OCI-LY1 (cell line): ENCODE data around the gene MARK3.

ENCODE experiments used
- CTCF ChIP-seq: fragments of 200-600 bp; sonication (generic), shearing (Covaris generic); IDR thresholded peaks from 2 replicates; pipeline ENCODE4 v1.5.1; 2017; ENCODE audit warnings: mild to moderate bottlenecking, antibody characterized with exemption, low read length, moderate library complexity, mixed read lengths
- EZH2 ChIP-seq: fragments of 200-600 bp; sonication (generic), shearing (Covaris generic); IDR thresholded peaks from 2 replicates; pipeline ENCODE4 v1.8.0; 2017; ENCODE audit warnings: borderline replicate concordance, mixed run types, mild to moderate bottlenecking, antibody characterized with exemption, low read length, moderate library complexity, mixed read lengths

GRCh38 chr14:103340480-103341212, 44.6 kb upstream of the MARK3 start:
- TF ChIP-seq CTCF, result no peak
- no peak for TF ChIP-seq EZH2
